Glomerular visceral epithelial cell (primary cell): ENCODE measurements around the gene HYI.
"Not testable (repeated sequence)": the region's sequence is repeated elsewhere in the genome, so short reads cannot be mapped to it uniquely, and the experiment has no call there.

Source experiments
- DNase-seq: peaks from one replicate; pipeline ENCODE4 v3.0.0-alpha.2; 2016; ENCODE audit errors: extremely low spot score

Gene HYI

GRCh38 chr1:43427941-43428340, 25.8 kb downstream of the HYI start:
- DNase-seq = no peak

GRCh38 chr1:43427524-43427923, 26.2 kb downstream of the HYI start:
- no peak for DNase-seq

GRCh38 chr1:43426221-43426620, 27.5 kb downstream of the HYI start:
- DNase-seq = no peak

- no peak for DNase-seq
Measured at GRCh38 chr1:43425045-43425444, 28.7 kb downstream of the HYI start.

GRCh38 chr1:43423672-43424550, 29.8 kb downstream of the HYI start:
- DNase-seq = no peak

- no peak for DNase-seq
Measured at GRCh38 chr1:43422995-43423671, 30.6 kb downstream of the HYI start.

GRCh38 chr1:43421976-43422750, 31.6 kb downstream of the HYI start:
- DNase-seq = no peak

GRCh38 chr1:43421396-43421795, 32.3 kb downstream of the HYI start:
- no peak for DNase-seq

GRCh38 chr1:43420874-43421273, 32.9 kb downstream of the HYI start:
- DNase-seq = no peak

GRCh38 chr1:43419627-43420425, 33.9 kb downstream of the HYI start:
- DNase-seq = no peak

- DNase-seq = no peak
Measured at GRCh38 chr1:43418858-43419257, 34.9 kb downstream of the HYI start.

GRCh38 chr1:43415901-43416300, 37.8 kb downstream of the HYI start:
- no peak for DNase-seq

GRCh38 chr1:43414634-43415223, 39.0 kb downstream of the HYI start:
- peak; percentile 69 for DNase-seq

GRCh38 chr1:43413426-43413825, 40.3 kb downstream of the HYI start:
- not testable (repeated sequence) for DNase-seq

GRCh38 chr1:43410571-43410970, 43.2 kb downstream of the HYI start:
- DNase-seq = no peak

- DNase-seq = no peak
Measured at GRCh38 chr1:43405876-43406234, 47.9 kb downstream of the HYI start.

GRCh38 chr1:43405219-43405875, 48.4 kb downstream of the HYI start:
- no peak for DNase-seq

GRCh38 chr1:43404353-43404752, 49.4 kb downstream of the HYI start:
- no peak for DNase-seq

GRCh38 chr1:43402089-43402865, 51.5 kb downstream of the HYI start:
- DNase-seq = no peak
